HepG2 (cell line): ENCODE results near the gene VEPH1. TPM values are rescaled to one million over a fixed set of nuclear protein-coding genes. Genes with fewer than 3 reads are reported as not detected.

Source experiments
- ATAC-seq: fragments of 200-7000 bp; cut with Tn5 transposase; 3 replicates; pipeline ENCODE4 v1.9.1; 2020; ENCODE audit warnings: mild to moderate bottlenecking, moderate library complexity
- BruUV-seq: library from RNA; stranded (reverse); fragments of 400-500 nt; replicated peaks from 2 replicates; lab custom pipeline; 2021; lab: Mats Ljungman, UMichigan
- CTCF ChIA-PET: fragments of 300-600 bp; formaldehyde crosslinking; extraction: SDS; loops from one replicate; lab custom pipeline; 2021; ENCODE audit warnings: low total read pairs, inconsistent platforms, low intra/inter-chr PET ratio; lab: Yijun Ruan, JAX
- POLR2A ChIA-PET: fragments of 350-600 bp; sonication (Branson Sonifier 250); formaldehyde crosslinking; loops from one replicate; lab custom pipeline; 2020; ENCODE audit warnings: antibody characterized with exemption, inconsistent platforms; lab: Yijun Ruan, JAX
- DNase-seq: peaks from one replicate; pipeline ENCODE4 v3.0.0-alpha.2; 2015; ENCODE audit warnings: low spot score
- FAIRE-seq: peaks from 3 replicates; lab custom pipeline; 2011; peaks lifted over from hg19 to GRCh38; lab: Jason Lieb, UNC
- H2AFZ ChIP-seq: one replicate; pipeline ENCODE4 v1.6.1; 2011; ENCODE audit warnings: low read length, inconsistent platforms
- H3K27ac ChIP-seq: fragments of 300-600 bp; 3 replicates; pipeline ENCODE4 v1.8.0; 2011; ENCODE audit warnings: mixed run types, mild to moderate bottlenecking, mixed read lengths, low read length, inconsistent platforms; ENCODE audit not compliant: insufficient read depth; ENCODE audit errors: extremely low read length
- H3K27me3 ChIP-seq, 2 experiments: fragments of 200-600 bp in 1 of 2; 2 replicates in 1 of 2; 3 replicates in 1 of 2; pipeline versions ENCODE4 v1.6.0 to v1.8.0; 2011; ENCODE audit warnings: low read length in 2 of 2, mild to moderate bottlenecking in 2 of 2, moderate library complexity in 2 of 2, inconsistent platforms in 1 of 2; ENCODE audit not compliant: insufficient read depth in 2 of 2, control insufficient read depth in 1 of 2
- H3K36me3 ChIP-seq, 2 experiments: fragments of 200-600 bp in 1 of 2; replicated peaks in 1 of 2; 2 replicates in 1 of 2; 3 replicates in 1 of 2; pipeline versions ENCODE4 v1.5.1 to v1.8.0; 2011; ENCODE audit warnings: low read length in 2 of 2, inconsistent platforms in 1 of 2; ENCODE audit not compliant: insufficient read depth in 2 of 2, control insufficient read depth in 1 of 2
- H3K4me1 ChIP-seq: 2 replicates; pipeline ENCODE4 v1.5.1; 2012; ENCODE audit warnings: low read length, inconsistent platforms; ENCODE audit not compliant: insufficient read depth
- H3K4me2 ChIP-seq: 2 replicates; pipeline ENCODE4 v1.6.0; 2011; ENCODE audit warnings: low read depth, low read length, inconsistent platforms
- H3K4me3 ChIP-seq, 3 experiments: fragments of 200-600 bp in 1 of 3; sonication (generic), shearing (Covaris generic) in 1 of 3; replicated peaks in 1 of 3; 2 replicates each; pipeline ENCODE4 v1.5.1; 2011 to 2016; ENCODE audit warnings: low read length in 3 of 3, inconsistent platforms in 2 of 3, low read depth in 2 of 3, mild to moderate bottlenecking in 2 of 3, control low read depth in 1 of 3, mixed read lengths in 1 of 3; ENCODE audit not compliant: insufficient read depth in 1 of 3
- H3K79me2 ChIP-seq: one replicate; pipeline ENCODE4 v1.6.1; 2011; ENCODE audit warnings: low read length, inconsistent platforms; ENCODE audit not compliant: insufficient read depth
- H3K9ac ChIP-seq: 2 replicates; pipeline ENCODE4 v1.6.0; 2011; ENCODE audit warnings: mild to moderate bottlenecking, low read depth, low read length, inconsistent platforms; ENCODE audit not compliant: insufficient read depth
- H3K9me3 ChIP-seq: 2 replicates; pipeline ENCODE4 v1.5.1; 2012; ENCODE audit warnings: mild to moderate bottlenecking, low read length
- H4K20me1 ChIP-seq: 2 replicates; pipeline ENCODE4 v1.6.0; 2011; ENCODE audit warnings: inconsistent platforms, mild to moderate bottlenecking, low read length, moderate library complexity; ENCODE audit not compliant: insufficient read depth
- GLI4 ChIP-seq: sonication (generic); formaldehyde crosslinking; IDR thresholded peaks from 2 replicates; pipeline ENCODE4 v1.5.1; 2020; ENCODE audit warnings: missing genetic modification reagents, mild to moderate bottlenecking, moderate library complexity, borderline replicate concordance
- HNRNPL ChIP-seq: fragments of 200-400 bp; formaldehyde crosslinking; IDR thresholded peaks from 2 replicates; pipeline ENCODE4 v1.6.1; 2017; ENCODE audit warnings: mild to moderate bottlenecking, low read depth, low read length
- KLF16 ChIP-seq, 2 experiments: sonication (generic) in 1 of 2; formaldehyde crosslinking in 1 of 2; IDR thresholded peaks; 2 replicates each; pipeline versions ENCODE4 v1.6.1 to v1.8.0; 2016 to 2023; ENCODE audit warnings: missing genetic modification reagents in 2 of 2, missing compliant biosample characterization in 1 of 2
- SRSF9 ChIP-seq: fragments of 200-400 bp; formaldehyde crosslinking; IDR thresholded peaks from 2 replicates; pipeline ENCODE4 v1.6.1; 2018; ENCODE audit warnings: borderline replicate concordance, mild to moderate bottlenecking, low read depth, low read length; ENCODE audit not compliant: insufficient read depth, poor library complexity, severe bottlenecking
- SUZ12 ChIP-seq: fragments of 150-350 bp; IDR thresholded peaks from 2 replicates; pipeline ENCODE4 v1.6.1; 2014; ENCODE audit warnings: low read depth, low read length
- ZBTB1 ChIP-seq: sonication (generic); formaldehyde crosslinking; IDR thresholded peaks from 2 replicates; pipeline ENCODE4 v1.4.0; 2020; ENCODE audit warnings: missing genetic modification reagents, borderline replicate concordance
- ZNF432 ChIP-seq: sonication (generic); formaldehyde crosslinking; IDR thresholded peaks from 2 replicates; pipeline ENCODE4 v1.5.0; 2020; ENCODE audit warnings: missing genetic modification reagents, mild to moderate bottlenecking, borderline replicate concordance
- ZNF484 ChIP-seq: sonication (generic); formaldehyde crosslinking; IDR thresholded peaks from 2 replicates; pipeline ENCODE4 v1.5.1; 2020; ENCODE audit warnings: mild to moderate bottlenecking, low read depth, missing genetic modification reagents, borderline replicate concordance
- ZNF546 ChIP-seq: sonication (generic); formaldehyde crosslinking; conservative IDR thresholded peaks from 2 replicates; pipeline ENCODE4 v1.8.1; 2023; ENCODE audit warnings: mild to moderate bottlenecking, missing genetic modification reagents
- ZNF703 ChIP-seq: sonication (generic); formaldehyde crosslinking; IDR thresholded peaks from 2 replicates; pipeline ENCODE4 v1.5.1; 2020; ENCODE audit warnings: missing genetic modification reagents, mild to moderate bottlenecking, moderate library complexity, borderline replicate concordance
- ZNF839 ChIP-seq: sonication (generic); formaldehyde crosslinking; IDR thresholded peaks from 2 replicates; pipeline ENCODE4 v1.4.0; 2020; ENCODE audit warnings: missing genetic modification reagents, mild to moderate bottlenecking, borderline replicate concordance
- ZSCAN9 ChIP-seq: IDR thresholded peaks from 2 replicates; pipeline ENCODE4 v1.6.1; 2016; ENCODE audit warnings: borderline replicate concordance
- WGBS: methylation state at CpG from one replicate; pipeline ENCODE4 v1.1.6; 2017; ENCODE audit warnings: low lambda C conversion rate; 5-methylcytosine and 5-hydroxymethylcytosine counted together
- in situ Hi-C: cut with HindIII; loops from 2 replicates; pipeline ENCODE4 v1.10.0; 2017; ENCODE audit warnings: low pct_unique_long_range_greater_than_20kb; ENCODE audit not compliant: extremely low pct_ligation_motif_present
- intact Hi-C: fragments of 100-400 bp; cut with micrococcal nuclease; formaldehyde crosslinking; loops from one replicate; pipeline ENCODE4 v1.10.0; 2022; ENCODE audit not compliant: unreplicated experiment
- polyA plus RNA-seq, 8 experiments: library from polyadenylated mRNA; depleted of rRNA in 3 of 8; stranded (reverse) in 7 of 8; unstranded in 1 of 8; fragments of >200 nt; fragmentation: Illumina TruSeq in 4 of 8; extraction: Trizol in 4 of 8; gene quantifications; 2 replicates each; pipeline versions ENCODE4 v1.2.1 to v1.2.3, GENCODE V29; 2011 to 2016; ENCODE audit warnings: low read depth in 4 of 8, missing spikeins in 1 of 8, mixed read lengths in 1 of 8; ENCODE audit not compliant: insufficient read depth in 1 of 8
- total RNA-seq, 5 experiments: library from RNA; depleted of rRNA; stranded (reverse); fragments of >200 nt; fragmentation: Illumina TruSeq; extraction: Trizol; gene quantifications; 2 replicates each; pipeline ENCODE4 v1.2.3, GENCODE V29; 2016; ENCODE audit warnings: low read depth in 1 of 5
- TF ChIP-seq, protein P1 (sequence below): IDR thresholded peaks from 2 replicates; pipeline ENCODE4 v1.6.1; 2016
- TF ChIP-seq, protein P2 (sequence below): sonication (generic); formaldehyde crosslinking; IDR thresholded peaks from 2 replicates; pipeline ENCODE4 v1.9.0; 2021; ENCODE audit warnings: missing genetic modification reagents, borderline replicate concordance

Gene VEPH1
- total and polyA plus RNA-seq, 2 of the 13 experiments (the other 11 are each of a cell fraction or from before 2014, with no cell fraction given), result not detected

DNA sequence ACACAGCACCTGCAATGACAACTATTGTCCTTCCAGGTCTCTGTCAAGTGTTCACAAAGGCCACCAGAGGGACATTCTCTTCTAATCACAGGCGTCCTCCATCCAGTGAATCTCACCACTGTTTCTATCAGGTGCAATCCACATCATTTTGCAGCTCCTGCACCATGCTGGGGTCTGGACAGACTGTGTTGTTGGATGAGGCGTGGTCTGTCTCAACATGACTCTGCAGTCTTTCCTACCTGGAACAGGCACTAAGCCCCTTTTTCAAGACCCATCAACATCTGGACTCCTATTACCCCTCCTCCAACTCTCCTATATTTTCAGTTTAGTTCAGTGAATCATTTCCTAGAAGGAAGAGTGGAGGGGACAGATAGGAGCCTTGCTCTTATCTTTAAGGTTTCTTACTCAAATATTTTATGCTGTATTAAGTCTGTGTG lies 31.5 kb upstream of the VEPH1 start:
- H3K36me3 ChIP-seq, result no peaks in the 10 kb centered on the region
- TF ChIP-seq ZNF432 (CRISPR knock-in tag), result no peak
- TF ChIP-seq ZNF703 (CRISPR knock-in tag), result no peak
- TF ChIP-seq, protein P1, sequence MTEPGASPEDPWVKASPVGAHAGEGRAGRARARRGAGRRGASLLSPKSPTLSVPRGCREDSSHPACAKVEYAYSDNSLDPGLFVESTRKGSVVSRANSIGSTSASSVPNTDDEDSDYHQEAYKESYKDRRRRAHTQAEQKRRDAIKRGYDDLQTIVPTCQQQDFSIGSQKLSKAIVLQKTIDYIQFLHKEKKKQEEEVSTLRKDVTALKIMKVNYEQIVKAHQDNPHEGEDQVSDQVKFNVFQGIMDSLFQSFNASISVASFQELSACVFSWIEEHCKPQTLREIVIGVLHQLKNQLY (CRISPR knock-in tag), result no peak
- TF ChIP-seq, protein P2, sequence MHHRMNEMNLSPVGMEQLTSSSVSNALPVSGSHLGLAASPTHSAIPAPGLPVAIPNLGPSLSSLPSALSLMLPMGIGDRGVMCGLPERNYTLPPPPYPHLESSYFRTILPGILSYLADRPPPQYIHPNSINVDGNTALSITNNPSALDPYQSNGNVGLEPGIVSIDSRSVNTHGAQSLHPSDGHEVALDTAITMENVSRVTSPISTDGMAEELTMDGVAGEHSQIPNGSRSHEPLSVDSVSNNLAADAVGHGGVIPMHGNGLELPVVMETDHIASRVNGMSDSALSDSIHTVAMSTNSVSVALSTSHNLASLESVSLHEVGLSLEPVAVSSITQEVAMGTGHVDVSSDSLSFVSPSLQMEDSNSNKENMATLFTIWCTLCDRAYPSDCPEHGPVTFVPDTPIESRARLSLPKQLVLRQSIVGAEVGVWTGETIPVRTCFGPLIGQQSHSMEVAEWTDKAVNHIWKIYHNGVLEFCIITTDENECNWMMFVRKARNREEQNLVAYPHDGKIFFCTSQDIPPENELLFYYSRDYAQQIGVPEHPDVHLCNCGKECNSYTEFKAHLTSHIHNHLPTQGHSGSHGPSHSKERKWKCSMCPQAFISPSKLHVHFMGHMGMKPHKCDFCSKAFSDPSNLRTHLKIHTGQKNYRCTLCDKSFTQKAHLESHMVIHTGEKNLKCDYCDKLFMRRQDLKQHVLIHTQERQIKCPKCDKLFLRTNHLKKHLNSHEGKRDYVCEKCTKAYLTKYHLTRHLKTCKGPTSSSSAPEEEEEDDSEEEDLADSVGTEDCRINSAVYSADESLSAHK (CRISPR knock-in tag), result no peak
- TF ChIP-seq ZSCAN9 (CRISPR knock-in tag), result no peak
- no peak for TF ChIP-seq GLI4
- no peak for TF ChIP-seq ZNF484 (CRISPR knock-in tag)
- no peak for TF ChIP-seq SUZ12
- TF ChIP-seq SRSF9, result no peak
- TF ChIP-seq ZNF546 (CRISPR knock-in tag), result no peak
- TF ChIP-seq ZNF839, result no peak
- TF ChIP-seq ZBTB1 (CRISPR knock-in tag), result no peak
- TF ChIP-seq KLF16 (CRISPR knock-in tag; IDR thresholded peaks at IDR 0.05), result no peak
- TF ChIP-seq HNRNPL, result no peak
- 0 out of 5 replicates have a peak, but pooled peaks cover 0 to 1% of the 10 kb centered on the region in 2 experiments for H3K27me3 ChIP-seq
- H3K9me3 ChIP-seq, result no peaks in the 10 kb centered on the region
- intact Hi-C loops, result no loop called here
- in situ Hi-C loops, result no loop called here
- DNase-seq (no peak), ATAC-seq (peak; percentile 67), FAIRE-seq (no peak)
- no peaks in the 10 kb centered on the region for H4K20me1 ChIP-seq
- no peak overlapping the region for H3K4me2 ChIP-seq
- H3K79me2 ChIP-seq, result no peaks in the 10 kb centered on the region
- no peak overlapping the region for H3K4me3 ChIP-seq
- CTCF ChIA-PET, result no interaction called here
- H3K4me1 ChIP-seq, result no peaks in the 10 kb centered on the region
- POLR2A ChIA-PET, result no interaction called here
- no peak overlapping the region for H3K27ac ChIP-seq
- 5% methylated on average over 2 of the region's 2 CpGs for WGBS
- no TSS peak for BruUV-seq
- H2AFZ ChIP-seq, result no peak overlapping the region
- no peak overlapping the region for H3K9ac ChIP-seq
